HS-5 (cell line): ENCODE measurements around the gene UBXN7.
"Not testable (repeated sequence)": the region's sequence is repeated elsewhere in the genome, so short reads cannot be mapped to it uniquely, and the experiment has no call there.

ENCODE experiments used
- DNase-seq: peaks from one replicate; pipeline ENCODE4 v3.0.0-alpha.2; 2012; ENCODE audit warnings: low read depth

The UBXN7 gene

GRCh38 chr3:196355668-196356067 lies 76.6 kb downstream of the UBXN7 start:
- no peak for DNase-seq

GRCh38 chr3:196354132-196354531 lies 78.1 kb downstream of the UBXN7 start:
- DNase-seq: no peak

- DNase-seq: no peak
These were observed 80.7 kb downstream of the UBXN7 start for GRCh38 chr3:196351541-196351940.

GRCh38 chr3:196350067-196350466 lies 82.2 kb downstream of the UBXN7 start:
- DNase-seq: no peak

DNA sequence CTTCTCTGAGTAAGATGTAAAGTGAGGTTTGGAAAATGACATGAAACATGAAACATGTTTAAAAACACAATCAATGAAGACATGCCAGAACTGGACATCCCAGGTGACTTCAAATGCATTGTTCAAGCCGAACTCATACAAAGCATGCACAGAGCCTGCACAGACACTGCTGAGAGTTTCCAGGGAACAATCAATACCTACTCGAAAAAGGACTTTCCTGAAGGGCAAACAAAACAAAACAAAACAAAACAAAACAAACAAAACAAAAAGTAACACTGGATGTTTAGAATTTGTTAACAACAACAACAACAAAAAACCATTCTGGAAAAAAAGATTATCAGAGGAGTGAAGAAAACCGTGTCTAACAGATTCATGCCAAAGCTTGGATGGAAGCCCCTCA lies 83.5 kb downstream of the UBXN7 start:
- DNase-seq: no peak

DNA sequence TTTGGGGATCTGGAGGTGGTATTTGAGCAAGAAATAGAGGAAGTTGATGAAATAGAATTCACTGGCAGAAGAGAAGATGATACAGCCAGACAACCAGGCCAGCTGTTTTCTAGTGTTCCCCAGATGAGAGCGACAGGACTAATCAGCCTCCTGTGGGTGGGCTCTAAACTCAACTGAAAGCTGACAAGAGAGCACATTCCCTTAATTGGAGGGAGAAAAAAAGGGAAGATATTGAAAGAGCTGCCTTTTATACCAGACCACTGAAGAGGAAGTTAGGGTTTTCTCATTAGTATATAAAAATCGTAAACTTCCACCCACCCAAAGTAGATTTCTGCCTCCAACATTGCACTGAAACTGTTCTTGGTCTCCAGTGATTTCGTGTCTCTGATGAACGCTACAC lies 87.6 kb downstream of the UBXN7 start:
- no peak for DNase-seq

DNA sequence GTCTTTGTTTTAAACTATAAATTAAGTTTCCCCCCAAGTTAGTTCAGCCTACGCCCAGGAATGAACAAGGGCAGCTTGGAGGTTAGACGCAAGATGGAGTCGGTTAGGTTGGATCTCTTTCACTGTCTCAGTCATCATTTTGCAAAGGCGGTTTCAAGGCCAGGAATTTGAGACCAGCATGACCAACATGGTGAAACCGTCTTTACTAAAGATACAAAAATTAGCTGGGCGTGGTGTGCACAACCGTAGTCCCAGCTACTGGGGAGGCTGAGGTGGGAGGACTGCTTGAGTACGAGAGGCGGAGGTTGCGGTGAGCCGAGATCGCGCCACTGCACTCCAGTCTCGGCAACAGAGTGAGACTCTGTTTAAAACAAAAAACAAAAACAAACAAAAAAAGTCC lies 88.3 kb downstream of the UBXN7 start:
- not testable (repeated sequence) for DNase-seq

DNA sequence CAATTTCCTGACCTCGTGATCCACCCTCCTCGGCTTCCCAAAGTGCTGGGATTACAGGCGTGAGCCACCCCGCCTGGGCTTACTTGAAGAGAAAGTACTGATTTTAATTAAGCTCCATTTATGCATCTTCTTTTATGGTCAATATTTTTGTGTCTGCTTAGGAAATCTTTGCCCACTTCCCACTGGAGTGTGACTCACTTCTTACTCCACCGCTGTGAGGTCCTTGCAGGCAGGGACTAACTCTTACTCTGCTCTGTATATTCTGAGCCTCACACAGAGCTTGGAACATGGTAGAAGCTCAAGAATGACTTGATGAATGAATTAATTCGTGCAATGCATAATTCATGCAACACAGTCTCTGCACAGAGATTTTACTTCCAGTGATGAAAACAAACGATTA lies 91.1 kb downstream of the UBXN7 start:
- DNase-seq: no peak

DNA sequence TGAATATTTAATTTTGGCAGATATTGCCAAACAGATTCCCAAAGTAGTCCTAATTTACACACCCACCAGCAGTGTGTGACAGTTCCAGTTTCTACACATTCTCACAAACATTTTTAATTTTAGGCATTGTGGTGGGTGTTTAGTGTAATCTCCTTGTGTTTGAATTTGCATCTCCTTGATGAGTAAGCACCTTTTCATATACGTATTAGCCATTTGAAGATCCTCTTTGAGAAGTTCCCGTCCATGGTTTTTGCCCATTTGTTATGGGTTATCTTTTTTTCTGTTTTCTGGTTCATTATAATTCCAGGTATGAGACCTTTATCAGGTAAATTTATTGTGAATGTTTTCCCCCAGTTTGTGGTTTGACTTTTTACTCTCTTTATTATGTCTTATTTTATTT lies 91.8 kb downstream of the UBXN7 start:
- DNase-seq: no peak

GRCh38 chr3:196339493-196340254 lies 92.6 kb downstream of the UBXN7 start:
- peak; percentile 51 for DNase-seq

DNA sequence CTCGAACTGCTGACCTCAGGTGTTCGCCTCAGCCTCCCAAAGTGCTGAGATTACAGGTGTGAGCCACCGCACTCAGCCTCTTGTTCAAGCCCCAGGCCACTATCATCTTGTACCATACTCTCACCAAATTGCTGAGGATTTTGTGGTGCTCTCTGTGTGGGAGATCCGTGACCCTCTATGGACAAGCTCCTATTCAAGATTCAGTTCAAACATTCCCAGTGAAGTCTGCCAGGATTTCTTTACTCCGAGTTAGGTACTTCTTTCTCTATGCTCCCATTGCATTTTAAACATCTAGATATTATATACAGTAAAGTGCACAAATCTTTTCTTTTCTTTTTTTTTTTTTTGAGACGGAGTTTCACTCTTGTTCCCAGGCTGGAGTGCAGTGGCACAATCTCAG lies 93.2 kb downstream of the UBXN7 start:
- DNase-seq: no peak

GRCh38 chr3:196336319-196337145 lies 95.7 kb downstream of the UBXN7 start:
- no peak for DNase-seq

DNA sequence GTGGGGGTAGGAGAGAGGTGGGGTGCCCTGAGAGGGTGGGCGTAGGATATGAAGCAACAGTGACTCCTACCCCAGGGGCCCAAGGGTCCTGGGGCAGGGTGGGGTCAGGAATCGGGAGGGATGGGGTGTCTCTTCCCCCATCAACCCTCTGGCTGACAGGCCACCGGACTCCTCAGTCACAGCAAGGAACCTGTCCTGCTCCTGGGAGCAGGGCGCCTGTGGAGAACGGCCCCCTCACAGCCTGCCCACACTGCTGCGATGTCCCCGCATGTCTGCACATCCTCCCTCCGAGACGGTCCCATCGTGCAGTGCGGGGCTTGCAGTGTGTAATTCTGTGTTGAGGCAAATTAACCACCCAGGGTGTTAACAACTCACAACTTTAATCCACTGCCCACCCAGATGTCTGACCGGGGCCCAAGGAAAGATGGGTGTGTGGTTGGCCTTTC lies 96.7 kb downstream of the UBXN7 start:
- no peak for DNase-seq

DNA sequence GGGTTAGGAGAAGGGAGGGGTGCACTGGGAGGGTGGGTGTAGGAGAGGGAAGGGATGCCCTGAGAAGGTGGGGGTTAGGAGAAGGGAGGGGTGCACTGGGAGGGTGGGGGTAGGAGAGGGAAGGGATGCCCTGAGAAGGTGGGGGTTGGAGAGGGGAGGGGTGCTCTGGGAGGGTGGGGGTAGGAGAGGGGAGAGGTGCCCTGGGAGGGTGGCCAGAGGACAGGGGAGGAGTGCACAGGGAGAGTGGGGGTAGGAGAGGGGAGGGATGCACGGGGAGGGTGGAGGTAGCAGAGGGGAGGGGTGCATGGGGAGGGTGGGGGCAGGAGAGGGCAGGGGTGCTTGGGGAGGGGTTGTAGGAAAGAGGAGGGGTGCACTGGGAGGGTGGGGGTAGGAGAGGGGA lies 97.2 kb downstream of the UBXN7 start:
- no peak for DNase-seq

DNA sequence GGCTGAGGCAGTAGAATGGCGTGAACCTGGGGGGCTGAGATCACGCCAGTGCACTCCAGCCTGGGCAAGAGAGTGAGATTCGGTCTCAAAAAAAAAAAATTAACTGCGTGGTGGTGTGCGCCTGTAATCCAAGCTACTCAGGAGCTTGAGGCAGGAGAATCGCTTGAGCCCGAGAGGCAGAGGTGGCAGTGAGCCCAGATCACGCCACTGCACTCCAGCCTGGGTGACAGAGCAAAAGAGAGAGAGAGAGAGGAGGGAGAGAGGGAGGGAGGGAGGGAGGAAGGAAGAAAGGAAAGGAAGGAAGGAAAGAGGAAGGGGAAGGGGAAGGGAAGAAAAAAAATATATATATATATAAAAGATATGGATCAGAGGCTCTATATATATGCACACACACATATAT lies 100.1 kb downstream of the UBXN7 start:
- DNase-seq: no peak

DNA sequence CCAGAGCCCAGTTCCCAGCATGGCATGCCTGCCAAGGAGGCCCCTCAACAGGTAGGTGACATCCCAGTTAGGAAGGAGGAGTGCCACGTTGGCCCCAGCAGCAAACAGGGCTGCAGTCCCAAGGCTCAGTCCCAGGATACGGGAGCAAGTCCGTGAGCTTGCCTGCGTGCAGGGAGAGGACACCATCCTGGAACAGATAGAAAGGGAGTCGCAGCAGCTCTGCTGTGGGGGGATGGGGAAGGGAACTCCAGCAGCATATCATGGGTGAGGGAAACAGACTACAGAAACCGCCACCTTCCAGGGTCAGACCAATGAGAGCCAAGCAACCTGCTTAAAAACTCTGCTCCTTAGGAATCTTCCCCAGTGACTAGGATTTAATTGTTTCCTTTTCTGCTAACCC lies 104.8 kb downstream of the UBXN7 start:
- no peak for DNase-seq

GRCh38 chr3:196326936-196327335 lies 105.3 kb downstream of the UBXN7 start:
- no peak for DNase-seq

GRCh38 chr3:196323691-196324090 lies 108.5 kb downstream of the UBXN7 start:
- no peak for DNase-seq

GRCh38 chr3:196323016-196323415 lies 109.2 kb downstream of the UBXN7 start:
- DNase-seq: no peak

GRCh38 chr3:196321162-196321561 lies 111.1 kb downstream of the UBXN7 start:
- DNase-seq: no peak

DNA sequence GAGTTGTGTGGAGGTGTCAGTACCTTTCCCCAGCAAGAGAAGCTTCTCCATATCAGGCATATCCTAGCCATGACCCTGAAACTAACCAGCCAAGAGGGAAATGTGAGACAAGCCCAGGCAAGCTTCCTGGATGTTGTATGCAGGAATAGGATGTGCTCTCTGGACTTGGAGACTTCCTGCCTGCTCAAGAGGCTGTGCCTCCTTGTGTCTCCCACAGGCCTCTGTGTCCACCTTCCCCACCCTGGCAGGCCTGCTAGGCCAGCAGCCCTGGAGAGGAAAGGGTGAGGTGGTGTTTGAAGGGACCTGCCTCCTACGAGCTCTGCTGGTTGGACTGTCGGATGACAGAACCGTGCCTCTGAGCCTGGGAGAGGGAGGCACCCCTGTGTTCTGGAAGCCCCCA lies 112.1 kb downstream of the UBXN7 start:
- DNase-seq: no peak

DNA sequence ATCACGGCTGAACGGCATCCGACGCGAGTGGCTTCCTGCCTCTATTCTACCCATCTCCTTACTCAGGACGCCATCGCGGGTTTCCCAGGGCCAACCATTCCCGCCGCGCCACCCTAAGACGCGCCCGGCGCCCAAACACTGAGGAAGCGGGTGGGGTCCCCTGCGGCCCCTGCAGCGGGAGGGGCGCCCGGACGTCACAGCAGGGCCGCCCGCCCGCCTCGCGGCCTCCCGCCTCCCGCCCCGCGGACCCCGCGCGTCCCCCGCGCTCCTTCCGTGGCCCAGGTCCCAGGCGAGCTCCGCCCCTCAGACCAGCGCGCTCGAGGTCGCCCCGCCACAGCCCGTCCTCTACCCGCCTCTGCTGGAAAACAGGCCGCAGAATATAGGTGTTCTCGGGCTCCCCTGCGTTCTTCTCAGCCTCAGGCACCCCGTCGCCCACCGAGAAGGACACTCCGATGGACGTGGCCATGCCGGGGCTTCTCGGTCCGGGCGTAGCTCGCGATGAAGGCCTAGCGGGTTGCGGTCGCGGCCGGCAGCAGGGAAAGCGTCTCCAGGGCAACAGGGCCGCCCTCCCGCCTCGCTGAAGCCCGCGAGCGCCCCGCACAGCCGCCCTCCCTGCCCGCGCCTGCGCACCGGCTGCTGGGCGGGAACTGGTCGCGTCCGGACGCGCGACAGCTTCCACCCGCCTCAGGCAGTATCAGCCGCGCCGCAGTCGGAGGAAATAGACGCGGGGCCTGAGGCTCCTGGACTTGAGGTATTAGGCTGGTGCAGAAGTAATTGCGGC lies 114.3 kb downstream of the UBXN7 start, which contains the start of gene DYNLT2B:
DYNLT2B (minus strand) TSS at position 554 of the 781 bp plus-strand sequence; CDS start at position 466, 88 bp downstream.
- peak; percentile 56 for DNase-seq
